MCF 10A (cell line): ENCODE results near the gene HERC2. TPM values are rescaled to one million over a fixed set of nuclear protein-coding genes. Genes with fewer than 3 reads are reported as not detected.
"Not testable (repeated sequence)": the region's sequence is repeated elsewhere in the genome, so short reads cannot be mapped to it uniquely, and the experiment has no call there.

ENCODE experiments used
- BruUV-seq: library from RNA; stranded (reverse); fragments of 400-500 nt; replicated peaks from 2 replicates; lab custom pipeline; 2021; lab: Mats Ljungman, UMichigan
- CTCF ChIA-PET: fragments of 300-600 bp; sonication (Branson Sonifier 250); formaldehyde crosslinking; extraction: SDS; loops from one replicate; lab custom pipeline; 2021; ENCODE audit warnings: antibody characterized with exemption, inconsistent platforms; lab: Yijun Ruan, JAX
- POLR2A ChIA-PET: fragments of 300-600, 350-650 bp; sonication (Branson Sonifier 250); formaldehyde crosslinking; extraction: SDS; loops from one replicate; lab custom pipeline; 2020; ENCODE audit warnings: antibody characterized with exemption, inconsistent platforms; lab: Yijun Ruan, JAX
- DNase-seq: peaks from one replicate; pipeline ENCODE4 v3.0.0-alpha.2; 2018; ENCODE audit not compliant: unreplicated experiment
- H3K27ac Mint-ChIP-seq: one replicate; pipeline ENCODE4 v1.8.0; 2022; ENCODE audit warnings: mild to moderate bottlenecking, low read depth, mixed read lengths; ENCODE audit not compliant: unreplicated experiment
- H3K27me3 Mint-ChIP-seq: one replicate; pipeline ENCODE4 v1.8.0; 2022; ENCODE audit warnings: mixed read lengths; ENCODE audit not compliant: insufficient read depth, unreplicated experiment
- H3K36me3 Mint-ChIP-seq: one replicate; pipeline ENCODE4 v1.8.0; 2022; ENCODE audit warnings: mild to moderate bottlenecking, moderate library complexity, mixed read lengths; ENCODE audit not compliant: insufficient read depth, unreplicated experiment
- H3K4me1 Mint-ChIP-seq: one replicate; pipeline ENCODE4 v1.8.0; 2022; ENCODE audit warnings: mixed read lengths; ENCODE audit not compliant: insufficient read depth, unreplicated experiment
- H3K4me3 Mint-ChIP-seq: one replicate; pipeline ENCODE4 v1.8.0; 2022; ENCODE audit warnings: mild to moderate bottlenecking, moderate library complexity, mixed read lengths; ENCODE audit not compliant: unreplicated experiment
- H3K9me3 Mint-ChIP-seq: one replicate; pipeline ENCODE4 v1.8.0; 2022; ENCODE audit warnings: mixed read lengths; ENCODE audit not compliant: unreplicated experiment
- intact Hi-C: fragments of 100-400 bp; cut with micrococcal nuclease; formaldehyde crosslinking; loops from 2 replicates; pipeline ENCODE4 v1.14.1; 2022
- total RNA-seq: library from RNA; stranded (reverse); gene quantifications from 2 replicates; pipeline ENCODE4 v1.2.3, GENCODE V29; 2022
- TF ChIP-seq, protein P1 (sequence below): fragments of 200-600 bp; IDR thresholded peaks from one replicate; pipeline ENCODE4 v1.8.0; 2022; ENCODE audit warnings: antibody characterized with exemption, mild to moderate bottlenecking; ENCODE audit not compliant: unreplicated experiment

Gene HERC2
- total RNA-seq, 1 experiment from 2014 or later = 65.2 TPM

GRCh38 chr15:28196581-28196980 is 125.4 kb downstream of the HERC2 start:
- H3K27ac Mint-ChIP-seq, intact Hi-C loops, H3K27me3 Mint-ChIP-seq, DNase-seq, H3K4me3 Mint-ChIP-seq, H3K9me3 Mint-ChIP-seq, BruUV-seq, H3K4me1 Mint-ChIP-seq, CTCF ChIA-PET, POLR2A ChIA-PET: not testable (repeated sequence)
- peaks cover 88% of the 10 kb centered on the region for H3K36me3 Mint-ChIP-seq

DNA sequence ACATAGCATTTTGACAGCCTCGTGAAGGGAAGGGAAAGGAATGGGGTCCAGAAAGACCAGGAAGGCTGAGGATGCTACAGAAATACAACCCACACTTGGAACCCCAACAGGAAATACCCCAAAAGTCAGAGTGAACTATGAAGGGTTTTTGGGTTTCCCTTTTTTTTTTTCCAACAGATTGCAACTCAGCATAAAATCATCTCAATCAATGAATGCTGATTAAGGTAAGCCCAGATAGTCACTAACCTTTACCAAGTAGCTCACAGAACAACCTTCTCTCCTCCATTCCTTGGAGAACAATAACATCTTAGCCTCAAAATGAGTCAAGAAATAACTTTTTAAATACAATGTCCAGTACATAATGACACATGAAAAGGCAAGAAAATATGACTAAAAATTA is 129.2 kb downstream of the HERC2 start:
- no peaks in the 10 kb centered on the region for H3K4me1 Mint-ChIP-seq
- POLR2A ChIA-PET = no interaction called here
- DNase-seq = no peak
- TF ChIP-seq, protein P1, sequence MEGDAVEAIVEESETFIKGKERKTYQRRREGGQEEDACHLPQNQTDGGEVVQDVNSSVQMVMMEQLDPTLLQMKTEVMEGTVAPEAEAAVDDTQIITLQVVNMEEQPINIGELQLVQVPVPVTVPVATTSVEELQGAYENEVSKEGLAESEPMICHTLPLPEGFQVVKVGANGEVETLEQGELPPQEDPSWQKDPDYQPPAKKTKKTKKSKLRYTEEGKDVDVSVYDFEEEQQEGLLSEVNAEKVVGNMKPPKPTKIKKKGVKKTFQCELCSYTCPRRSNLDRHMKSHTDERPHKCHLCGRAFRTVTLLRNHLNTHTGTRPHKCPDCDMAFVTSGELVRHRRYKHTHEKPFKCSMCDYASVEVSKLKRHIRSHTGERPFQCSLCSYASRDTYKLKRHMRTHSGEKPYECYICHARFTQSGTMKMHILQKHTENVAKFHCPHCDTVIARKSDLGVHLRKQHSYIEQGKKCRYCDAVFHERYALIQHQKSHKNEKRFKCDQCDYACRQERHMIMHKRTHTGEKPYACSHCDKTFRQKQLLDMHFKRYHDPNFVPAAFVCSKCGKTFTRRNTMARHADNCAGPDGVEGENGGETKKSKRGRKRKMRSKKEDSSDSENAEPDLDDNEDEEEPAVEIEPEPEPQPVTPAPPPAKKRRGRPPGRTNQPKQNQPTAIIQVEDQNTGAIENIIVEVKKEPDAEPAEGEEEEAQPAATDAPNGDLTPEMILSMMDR = no peak
- BruUV-seq = no TSS peak
- no peaks in the 10 kb centered on the region for H3K27me3 Mint-ChIP-seq
- H3K9me3 Mint-ChIP-seq = no peaks in the 10 kb centered on the region
- no peak overlapping the region for H3K4me3 Mint-ChIP-seq
- peaks cover 88% of the 10 kb centered on the region for H3K36me3 Mint-ChIP-seq
- CTCF ChIA-PET = interaction anchor here (0.5 kb wide), 1 partner anchor 23 kb away, joined by 4 read pairs; no protein-coding TSS in a partner anchor
- intact Hi-C loops = no loop called here
- H3K27ac Mint-ChIP-seq = no peak overlapping the region

DNA sequence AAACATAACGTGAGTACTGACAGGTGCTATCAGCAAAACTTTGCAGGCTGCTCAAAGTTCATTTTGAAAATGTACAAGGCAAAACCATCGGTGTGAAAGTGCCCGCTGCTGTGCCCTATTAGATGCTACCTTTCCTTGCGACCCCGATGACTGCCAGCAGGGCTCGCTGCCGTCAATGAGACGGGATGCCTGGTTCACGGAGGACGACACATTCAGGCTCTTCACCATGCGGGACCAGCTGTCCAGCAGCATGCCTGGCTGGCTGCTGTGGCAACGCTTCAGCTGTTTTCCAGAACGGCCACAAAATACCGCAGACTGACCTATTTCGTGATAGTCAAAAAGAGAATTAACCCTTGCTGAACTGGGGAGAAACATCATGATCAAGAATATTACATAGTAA is 130.1 kb downstream of the HERC2 start:
- intact Hi-C loops = no loop called here
- TF ChIP-seq, protein P1 = no peak
- BruUV-seq = no TSS peak
- Mint-ChIP-seq H3K4me1 (no peaks in the 10 kb centered on the region), H3K27me3 (no peaks in the 10 kb centered on the region), H3K27ac (no peak overlapping the region), H3K9me3 (no peaks in the 10 kb centered on the region), H3K36me3 (peaks cover 88% of the 10 kb centered on the region), H3K4me3 (no peak overlapping the region)
- ChIA-PET POLR2A (no interaction called here), CTCF (no interaction called here)
- no peak for DNase-seq

DNA sequence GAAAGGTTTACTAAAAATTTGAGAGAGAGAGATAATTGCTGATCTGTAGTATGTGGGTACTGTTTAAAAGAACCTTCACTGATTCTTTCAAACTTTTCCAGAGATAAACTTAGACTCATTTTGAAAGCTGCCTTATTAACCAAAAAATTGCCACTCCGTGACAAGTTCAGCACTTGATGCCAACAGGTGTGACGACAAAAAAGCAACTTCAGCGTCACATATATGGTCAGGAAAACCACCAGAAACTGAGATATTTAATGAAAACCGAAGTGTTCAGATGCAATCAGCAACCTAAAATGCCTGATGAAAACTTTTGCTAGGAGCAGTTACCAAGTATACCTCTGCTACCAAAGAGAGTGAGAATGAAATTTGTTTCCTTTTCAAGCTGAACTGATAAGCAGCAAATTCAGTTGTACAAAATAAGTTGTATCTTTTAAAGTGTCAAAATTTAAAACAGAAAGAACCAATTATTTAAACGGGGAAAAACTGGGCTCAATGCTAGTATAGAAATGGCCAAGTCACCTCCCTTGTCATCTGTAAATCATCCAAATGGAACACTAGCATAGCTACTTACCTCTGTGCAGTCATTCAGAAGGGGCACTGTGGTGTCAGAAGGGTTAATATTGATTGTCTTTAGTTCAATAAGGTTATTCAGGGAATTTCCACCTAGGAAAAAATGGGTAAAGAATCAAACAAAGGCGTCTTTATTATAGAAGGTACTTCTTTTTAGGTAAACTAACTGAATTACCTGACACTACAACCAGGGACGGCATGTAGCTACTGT is 131.4 kb downstream of the HERC2 start:
- Mint-ChIP-seq H3K4me3 (no peak overlapping the region), H3K27me3 (no peaks in the 10 kb centered on the region), H3K36me3 (peaks cover 86% of the 10 kb centered on the region), H3K9me3 (no peaks in the 10 kb centered on the region), H3K4me1 (no peaks in the 10 kb centered on the region), H3K27ac (no peak overlapping the region)
- ChIA-PET CTCF (interaction anchor here (0.6 to 1.0 kb wide), 2 partner anchors 65 to 66 kb away, joined by 3 read pairs; no protein-coding TSS in a partner anchor), POLR2A (no interaction called here)
- TF ChIP-seq, protein P1 = no peak
- BruUV-seq = no TSS peak
- intact Hi-C loops = no loop called here
- DNase-seq = no peak
